Endothelial cell of umbilical vein (primary cell): ENCODE measurements around the gene C11orf68. TPM values are rescaled to one million over a fixed set of nuclear protein-coding genes. Genes with fewer than 3 reads are reported as not detected.

Experiments
- BruUV-seq: library from RNA; stranded (reverse); fragments of 400-500 nt; replicated peaks from 2 replicates; lab custom pipeline; 2021; lab: Mats Ljungman, UMichigan
- CTCF ChIA-PET: fragments of 300-600, 350-600 bp; sonication (Branson Sonifier 250); formaldehyde crosslinking; loops from one replicate; lab custom pipeline; 2021; ENCODE audit warnings: antibody characterized with exemption, inconsistent platforms; lab: Charles Lee
- POLR2A ChIA-PET: fragments of 300-600, 350-600 bp; sonication (Branson Sonifier 250); formaldehyde crosslinking; loops from one replicate; lab custom pipeline; 2021; ENCODE audit warnings: antibody characterized with exemption, inconsistent platforms; lab: Charles Lee
- DNase-seq: peaks from one replicate; pipeline ENCODE4 v3.0.0-alpha.2; 2011; ENCODE audit warnings: low read depth, low spot score
- FAIRE-seq: peaks from 2 replicates; lab custom pipeline; 2011; peaks lifted over from hg19 to GRCh38; lab: Jason Lieb, UNC
- H2AFZ ChIP-seq: 2 replicates; pipeline ENCODE4 v1.6.0; 2012; ENCODE audit warnings: low read depth, low read length, control low read depth, inconsistent platforms
- H3K27ac ChIP-seq: 2 replicates; pipeline ENCODE4 v1.5.1; 2011; ENCODE audit warnings: low read depth, mild to moderate bottlenecking, control low read depth, low read length, moderate library complexity; ENCODE audit not compliant: insufficient read depth
- H3K27me3 ChIP-seq, 2 experiments: 2 replicates each; pipeline versions ENCODE4 v1.6.0 to v1.6.1; 2011; ENCODE audit warnings: low read length in 2 of 2, mixed read lengths in 1 of 2; ENCODE audit not compliant: control insufficient read depth in 2 of 2, insufficient read depth in 2 of 2
- H3K36me3 ChIP-seq, 2 experiments: 2 replicates in 1 of 2; 3 replicates in 1 of 2; pipeline ENCODE4 v1.5.1; 2011; ENCODE audit warnings: low read length in 2 of 2, mild to moderate bottlenecking in 1 of 2, moderate library complexity in 1 of 2; ENCODE audit not compliant: control insufficient read depth in 2 of 2, insufficient read depth in 2 of 2; ENCODE audit errors: extremely low read depth in 1 of 2
- H3K4me1 ChIP-seq: 3 replicates; pipeline ENCODE4 v1.5.1; 2011; ENCODE audit warnings: mild to moderate bottlenecking, low read length; ENCODE audit not compliant: control insufficient read depth, insufficient read depth; ENCODE audit errors: extremely low read depth
- H3K4me2 ChIP-seq: 2 replicates; pipeline ENCODE4 v1.6.1; 2011; ENCODE audit warnings: low read length, control low read depth, mixed read lengths; ENCODE audit not compliant: insufficient read depth
- H3K4me3 ChIP-seq, 3 experiments: fragments of 200-600 bp in 1 of 3; sonication (generic), shearing (Covaris generic) in 1 of 3; replicated peaks in 1 of 3; 2 replicates each; pipeline ENCODE4 v1.5.1; 2011 to 2016; ENCODE audit warnings: control low read depth in 3 of 3, low read length in 3 of 3, mild to moderate bottlenecking in 2 of 3, inconsistent platforms in 1 of 3, low read depth in 1 of 3, moderate library complexity in 1 of 3; ENCODE audit not compliant: insufficient read depth in 1 of 3
- H3K79me2 ChIP-seq: 2 replicates; pipeline ENCODE4 v1.6.0; 2012; ENCODE audit warnings: low read length, inconsistent platforms; ENCODE audit not compliant: control insufficient read depth, insufficient read depth
- H3K9ac ChIP-seq: replicated peaks from 2 replicates; pipeline ENCODE3; 2011; ENCODE audit warnings: low read length, control low read depth; ENCODE audit not compliant: insufficient read depth; ENCODE audit errors: extremely low read depth
- H3K9me1 ChIP-seq: replicated peaks from 3 replicates; pipeline ENCODE4 v1.6.0; 2011; ENCODE audit warnings: mild to moderate bottlenecking, low read length; ENCODE audit not compliant: control insufficient read depth, insufficient read depth; ENCODE audit errors: extremely low read depth
- H3K9me3 ChIP-seq: replicated peaks from 2 replicates; pipeline ENCODE4 v1.5.1; 2012; ENCODE audit warnings: low read length, inconsistent platforms; ENCODE audit not compliant: control insufficient read depth, insufficient read depth
- H4K20me1 ChIP-seq: replicated peaks from 2 replicates; pipeline ENCODE3; 2011; ENCODE audit warnings: mild to moderate bottlenecking, low read length; ENCODE audit not compliant: control insufficient read depth, insufficient read depth; ENCODE audit errors: extremely low read depth
- FOS ChIP-seq: IDR thresholded peaks from 2 replicates; pipeline ENCODE4 v1.6.1; 2011; ENCODE audit warnings: mild to moderate bottlenecking, low read length, moderate library complexity, borderline replicate concordance; ENCODE audit not compliant: insufficient read depth
- JUN ChIP-seq: IDR thresholded peaks from 2 replicates; pipeline ENCODE4 v1.6.1; 2011; ENCODE audit warnings: borderline replicate concordance, low read depth; ENCODE audit not compliant: insufficient read length, insufficient read depth
- MYC ChIP-seq: IDR thresholded peaks from one replicate; pipeline ENCODE4 v1.6.1; 2011; ENCODE audit warnings: mild to moderate bottlenecking, low read depth, low read length
- POLR2A ChIP-seq: IDR thresholded peaks from 2 replicates; pipeline ENCODE4 v1.6.1; 2012; ENCODE audit warnings: low read depth, mild to moderate bottlenecking, control low read depth, low read length
- POLR2AphosphoS5 ChIP-seq: IDR thresholded peaks from 2 replicates; pipeline ENCODE4 v1.6.1; 2012; ENCODE audit warnings: low read depth, mild to moderate bottlenecking, control low read depth, low read length, moderate library complexity; ENCODE audit not compliant: insufficient read depth
- dilution Hi-C: fragments of 300-500 bp; cut with MboI; formaldehyde crosslinking; loops from one replicate; pipeline ENCODE4 v1.15.0; 2019; ENCODE audit warnings: low sequenced_read_pairs; ENCODE audit not compliant: extremely low pct_ligation_motif_present
- intact Hi-C: fragments of 100-400 bp; cut with micrococcal nuclease; formaldehyde crosslinking; loops from one replicate; pipeline ENCODE4 v1.10.0; 2022
- polyA plus RNA-seq, 4 experiments: library from polyadenylated mRNA; depleted of rRNA in 3 of 4; stranded (reverse) in 3 of 4; unstranded in 1 of 4; fragments of >200 nt; gene quantifications; 2 replicates each; pipeline versions ENCODE4 v1.2.1 to v1.2.3, GENCODE V29; 2011 to 2012; ENCODE audit warnings: missing spikeins in 1 of 4
- total RNA-seq: library from RNA; stranded (reverse); gene quantifications from 2 replicates; pipeline ENCODE4 v1.2.3, GENCODE V29; 2021
- TF ChIP-seq, protein P1 (sequence below): IDR thresholded peaks from 2 replicates; pipeline ENCODE4 v1.6.1; 2011; ENCODE audit not compliant: insufficient read depth, insufficient read length

C11orf68 gene
- total and polyA plus RNA-seq, 2 donors (not counting 3 experiments of a cell fraction or from before 2014, with no cell fraction given) = 35.6 to 66.5 TPM

DNA sequence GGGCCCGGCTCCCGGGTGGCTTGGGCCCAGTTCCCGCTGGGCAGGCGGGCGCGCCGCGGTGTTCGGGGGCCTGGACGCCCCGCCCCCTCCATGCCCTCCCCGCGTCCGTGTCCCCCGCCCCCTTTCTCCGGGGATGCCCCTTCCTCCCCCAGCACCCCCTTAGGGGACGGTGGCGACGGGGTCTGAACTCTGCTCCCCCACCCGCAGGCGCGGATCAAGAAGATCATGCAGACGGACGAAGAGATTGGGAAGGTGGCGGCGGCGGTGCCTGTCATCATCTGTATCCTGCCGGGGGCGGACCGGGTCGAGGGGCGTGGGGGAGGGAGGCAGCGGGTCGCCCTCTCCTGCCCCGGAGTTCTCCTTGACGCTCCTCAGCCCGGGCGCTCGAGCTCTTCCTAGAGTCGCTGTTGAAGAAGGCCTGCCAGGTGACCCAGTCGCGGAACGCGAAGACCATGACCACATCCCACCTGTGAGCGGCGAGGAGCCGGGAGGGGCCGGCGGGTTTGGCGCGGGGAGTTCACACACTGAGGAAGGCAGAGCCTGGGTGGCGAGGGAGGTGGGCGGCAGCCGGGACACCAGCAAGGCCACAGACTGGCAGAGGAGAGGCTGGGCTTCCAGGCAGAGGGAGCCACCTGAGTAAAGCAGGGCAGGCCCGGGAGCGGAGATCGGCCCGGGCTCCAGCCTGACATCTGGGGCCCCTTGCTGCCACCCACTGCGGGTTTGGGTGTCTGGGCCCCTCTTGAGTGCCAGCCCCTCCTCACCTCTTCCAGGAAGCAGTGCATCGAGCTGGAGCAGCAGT, 910 bp upstream of the C11orf68 start:
- no peak for FAIRE-seq
- BruUV-seq = no TSS peak
- CTCF ChIA-PET = interaction anchor here (1.0 to 1.4 kb wide), 3 partner anchors 13 to 35 kb away, joined by 3 to 4 read pairs (median 3); partner anchors contain the start of gene FIBP
- DNase-seq = peak; percentile 32
- Histone ChIP-seq H3K9me1 (no peaks in the 10 kb centered on the region), H3K9me3 (no peaks in the 10 kb centered on the region), H4K20me1 (no peaks in the 10 kb centered on the region), H3K27ac (no peak overlapping the region), H3K36me3 (peaks cover 6 to 9% of the 10 kb centered on the region in 2 experiments), H3K9ac (peak overlapping the region; percentile 40), H2AFZ (peak overlapping the region; percentile 77), H3K4me2 (peak overlapping the region; percentile 79), H3K27me3 (no peaks in the 10 kb centered on the region), H3K79me2 (peaks cover 37% of the 10 kb centered on the region), H3K4me3 (peak overlapping the region; percentile 63 to 84 (median 70)), H3K4me1 (peaks cover 46% of the 10 kb centered on the region)
- POLR2A ChIA-PET = no interaction called here
- intact Hi-C loops (loop anchor here (1.0 to 5.0 kb wide), 5 partner anchors 31 to 133 kb away; partner anchors contain the start of genes BANF1, EIF1AD, FIBP and SART1), dilution Hi-C loops (no loop called here)
- TF ChIP-seq JUN (no peak), POLR2A (peak; percentile 10), POLR2AphosphoS5 (peak; percentile 5)

DNA sequence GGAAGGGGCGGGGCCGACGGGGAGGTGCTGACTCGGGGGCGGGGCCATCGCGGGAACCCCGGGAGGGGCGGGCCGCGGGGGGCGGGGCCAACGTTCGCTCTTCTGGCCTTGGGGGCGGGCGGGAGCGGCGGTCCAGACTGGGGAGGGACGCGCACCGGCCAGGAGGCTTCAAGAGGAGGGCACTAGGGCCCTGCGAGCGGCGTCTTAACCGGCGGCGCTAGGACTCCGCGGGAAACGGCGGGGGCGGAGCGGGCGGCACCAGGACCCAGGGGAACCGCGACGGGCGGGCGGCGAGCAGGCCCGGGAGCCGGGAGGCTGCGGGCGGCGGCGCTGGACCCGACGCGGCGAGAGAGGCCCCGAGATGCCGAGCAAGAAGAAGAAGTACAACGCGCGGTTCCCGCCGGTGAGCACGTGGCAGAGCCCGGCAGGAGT, 295 bp upstream of the C11orf68 start, which contains the start of gene DRAP1:
Gene DRAP1, plus strand, starts transcription at position 286 of the 432 bp plus-strand sequence. Its CDS starts 76 bp downstream, at position 362.
- Histone ChIP-seq H3K79me2 (peaks cover 37% of the 10 kb centered on the region), H4K20me1 (no peaks in the 10 kb centered on the region), H2AFZ (peak within 1 kb of the TSS; percentile 77), H3K9me1 (no peaks in the 10 kb centered on the region), H3K9ac (peak within 1 kb of the TSS; percentile 92), H3K4me1 (peaks cover 49% of the 10 kb centered on the region), H3K4me3 (peak within 1 kb of the TSS; percentile 70 to 90 (median 71)), H3K4me2 (peak within 1 kb of the TSS; percentile 79), H3K9me3 (no peaks in the 10 kb centered on the region), H3K27ac (peak within 1 kb of the TSS; percentile 92), H3K27me3 (no peaks in the 10 kb centered on the region), H3K36me3 (peaks cover 6 to 9% of the 10 kb centered on the region in 2 experiments)
- BruUV-seq = no TSS peak
- ChIA-PET POLR2A (interaction anchor here (2.1 kb wide), 1 partner anchor 29 kb away, joined by 7 read pairs; the partner anchor contains the start of gene CCDC85B), CTCF (interaction anchor here (1.0 to 4.9 kb wide), 3 partner anchors 14 to 31 kb away, joined by 3 to 73 read pairs (median 4); partner anchors contain the start of genes CCDC85B and FIBP)
- intact Hi-C loops = loop anchor here (1.0 to 5.0 kb wide), 5 partner anchors 31 to 133 kb away; partner anchors contain the start of genes BANF1, EIF1AD, FIBP and SART1
- FAIRE-seq (peak; percentile 86), DNase-seq (peak; percentile 97)
- TF ChIP-seq MYC (no peak), POLR2AphosphoS5 (peak; percentile 67), JUN (no peak), POLR2A (peak; percentile 23), FOS (no peak)
- TF ChIP-seq, protein P1, sequence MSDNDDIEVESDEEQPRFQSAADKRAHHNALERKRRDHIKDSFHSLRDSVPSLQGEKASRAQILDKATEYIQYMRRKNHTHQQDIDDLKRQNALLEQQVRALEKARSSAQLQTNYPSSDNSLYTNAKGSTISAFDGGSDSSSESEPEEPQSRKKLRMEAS = peak; percentile 12
- dilution Hi-C loops = no loop called here
